LNCAP (cell line): ENCODE measurements around the gene LMO1.

Source experiments
- CTCF ChIP-seq: fragments of 450-650 bp; IDR thresholded peaks from 2 replicates; pipeline ENCODE4 v1.5.1; 2017; ENCODE audit warnings: mild to moderate bottlenecking

Gene LMO1

GRCh38 chr11:8263769-8264410, at the start of gene LMO1:
Gene LMO1 (minus strand): TSS chr11:8263878. CDS start chr11:8263362, 516 bp downstream.
- peak; percentile 96 for TF ChIP-seq CTCF

- TF ChIP-seq CTCF: no peak
Observed at GRCh38 chr11:8312986-8313385, 49.3 kb upstream of the LMO1 start.

- no peak for TF ChIP-seq CTCF
Observed at GRCh38 chr11:8311366-8311765, 47.7 kb upstream of the LMO1 start.

DNA sequence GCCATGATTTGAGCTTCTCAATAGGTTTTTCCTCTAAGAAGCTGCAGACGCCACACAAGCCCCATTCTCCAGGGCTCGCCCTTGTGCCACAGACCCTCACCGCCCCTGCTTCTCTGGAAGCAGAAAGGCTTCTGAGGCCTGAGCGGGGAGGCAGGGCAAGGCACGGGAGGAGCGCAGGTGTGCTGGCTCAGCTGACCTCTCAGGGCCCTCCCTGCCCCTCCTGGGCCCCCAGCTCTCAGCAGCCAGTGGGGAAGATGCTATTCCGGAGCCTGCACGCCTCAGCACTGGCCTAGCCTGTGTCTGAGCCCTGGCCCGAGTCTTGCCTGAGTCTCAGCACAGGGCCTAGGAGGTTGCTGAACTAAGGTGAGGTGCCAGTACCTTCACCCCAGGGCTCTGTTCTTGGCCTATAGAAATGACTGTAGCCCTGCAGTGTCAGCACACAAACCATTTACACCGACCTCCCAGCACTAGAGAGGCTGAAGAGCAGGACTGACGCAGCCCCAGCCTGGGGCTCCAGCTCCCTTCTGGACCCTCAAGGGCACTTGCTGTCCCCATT, 47.1 kb upstream of the LMO1 start:
- TF ChIP-seq CTCF: no peak

GRCh38 chr11:8309862-8310261, 46.2 kb upstream of the LMO1 start:
- peak; percentile 36; the same call in 1 of the 2 replicates for TF ChIP-seq CTCF

- no peak for TF ChIP-seq CTCF
Observed at GRCh38 chr11:8309311-8309710, 45.6 kb upstream of the LMO1 start.

DNA sequence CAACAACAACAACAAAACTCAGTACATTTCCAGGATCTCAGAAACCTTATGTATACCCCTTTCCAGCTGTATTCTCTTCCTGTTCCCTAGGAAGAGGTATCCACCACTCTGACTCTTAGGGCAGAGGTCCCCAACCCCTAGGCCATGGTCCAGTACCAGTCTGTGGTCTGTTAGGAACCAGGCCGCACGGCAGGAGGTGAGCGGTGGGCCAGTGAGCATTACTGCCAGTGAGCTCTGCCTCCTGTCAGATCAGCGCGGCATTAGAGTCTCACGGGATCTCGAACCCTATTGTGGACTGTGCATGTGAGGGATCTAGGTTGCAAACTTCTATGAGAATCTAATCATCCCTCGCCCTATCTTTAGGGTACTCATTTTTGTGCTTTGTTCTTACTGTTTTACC, 43.9 kb upstream of the LMO1 start:
- no peak for TF ChIP-seq CTCF
